ENCODE results near the gene BET1L.

BET1L gene

DNA sequence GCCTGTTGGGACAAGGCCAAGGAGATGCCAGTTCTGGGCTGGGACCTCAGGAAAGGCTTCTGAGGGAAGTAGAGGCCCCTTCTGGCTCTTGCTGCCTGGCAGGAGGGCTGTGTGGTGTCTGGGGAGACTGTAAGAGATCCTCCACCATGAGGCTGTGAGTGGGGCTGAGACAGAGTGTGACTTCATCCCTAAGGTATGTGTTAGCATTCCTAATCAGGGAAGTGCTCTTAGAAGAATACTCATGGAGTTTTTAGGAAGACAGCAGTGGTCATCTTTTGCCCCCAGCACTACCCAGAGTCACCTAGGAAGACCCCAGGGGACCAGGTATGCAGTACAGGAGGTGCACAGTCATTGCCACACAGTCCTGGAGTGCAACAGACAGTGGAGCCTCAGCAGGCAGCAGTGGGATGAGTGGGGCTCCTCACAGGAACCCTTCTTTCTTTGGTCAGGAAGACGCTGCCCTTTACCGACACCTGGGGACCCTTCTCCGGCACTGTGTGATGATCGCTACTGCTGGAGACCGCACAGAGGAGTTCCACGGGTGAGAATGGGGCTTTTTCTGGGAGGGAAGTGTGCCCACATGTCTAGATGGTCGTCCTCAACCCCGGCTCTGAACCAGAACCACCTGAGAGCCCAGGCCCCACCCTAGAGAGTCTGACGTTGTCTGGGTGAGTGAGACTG, 3.1 kb upstream of the BET1L start:
- DNase-seq (ENCODE audit: low spot score): no peak

DNA sequence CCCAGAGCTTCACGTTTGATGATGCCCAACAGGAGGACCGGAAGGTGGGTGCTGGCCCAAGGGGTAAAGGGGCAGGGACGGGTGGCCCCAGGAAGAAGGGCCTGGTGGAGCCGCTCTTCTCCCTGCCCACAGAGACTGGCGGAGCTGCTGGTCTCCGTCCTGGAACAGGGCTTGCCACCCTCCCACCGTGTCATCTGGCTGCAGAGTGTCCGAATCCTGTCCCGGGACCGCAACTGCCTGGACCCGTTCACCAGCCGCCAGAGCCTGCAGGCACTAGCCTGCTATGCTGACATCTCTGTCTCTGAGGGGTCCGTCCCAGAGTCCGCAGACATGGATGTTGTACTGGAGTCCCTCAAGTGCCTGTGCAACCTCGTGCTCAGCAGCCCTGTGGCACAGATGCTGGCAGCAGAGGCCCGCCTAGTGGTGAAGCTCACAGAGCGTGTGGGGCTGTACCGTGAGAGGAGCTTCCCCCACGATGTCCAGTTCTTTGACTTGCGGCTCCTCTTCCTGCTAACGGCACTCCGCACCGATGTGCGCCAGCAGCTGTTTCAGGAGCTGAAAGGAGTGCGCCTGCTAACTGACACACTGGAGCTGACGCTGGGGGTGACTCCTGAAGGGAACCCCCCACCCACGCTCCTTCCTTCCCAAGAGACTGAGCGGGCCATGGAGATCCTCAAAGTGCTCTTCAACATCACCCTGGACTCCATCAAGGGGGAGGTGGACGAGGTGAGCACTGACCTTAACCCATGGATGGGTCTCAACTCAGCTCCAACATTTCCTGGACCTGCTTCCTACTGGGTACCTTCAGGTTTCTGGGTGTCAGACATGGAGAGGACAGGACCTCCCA, 2.3 kb upstream of the BET1L start:
- no peak for DNase-seq (ENCODE audit: low spot score)

DNA sequence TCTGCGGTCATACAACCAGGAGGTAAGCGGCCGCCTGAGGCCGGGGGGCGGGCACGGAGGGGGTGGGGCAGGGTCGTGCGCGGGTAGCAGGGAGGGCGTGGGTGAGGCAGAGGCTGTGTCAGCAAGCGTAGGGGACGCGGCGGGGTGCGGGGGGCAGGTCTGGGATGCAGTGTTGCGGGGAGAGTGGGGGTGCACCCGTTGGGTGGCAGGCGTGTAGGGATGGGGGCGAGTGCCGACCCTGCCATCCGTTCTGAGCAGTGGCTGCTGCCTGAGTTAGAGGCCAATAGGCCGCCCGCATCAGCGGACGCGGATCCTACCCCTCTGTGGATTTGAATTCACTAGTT, 1.7 kb upstream of the BET1L start:
- DNase-seq (ENCODE audit: low spot score): no peak

DNA sequence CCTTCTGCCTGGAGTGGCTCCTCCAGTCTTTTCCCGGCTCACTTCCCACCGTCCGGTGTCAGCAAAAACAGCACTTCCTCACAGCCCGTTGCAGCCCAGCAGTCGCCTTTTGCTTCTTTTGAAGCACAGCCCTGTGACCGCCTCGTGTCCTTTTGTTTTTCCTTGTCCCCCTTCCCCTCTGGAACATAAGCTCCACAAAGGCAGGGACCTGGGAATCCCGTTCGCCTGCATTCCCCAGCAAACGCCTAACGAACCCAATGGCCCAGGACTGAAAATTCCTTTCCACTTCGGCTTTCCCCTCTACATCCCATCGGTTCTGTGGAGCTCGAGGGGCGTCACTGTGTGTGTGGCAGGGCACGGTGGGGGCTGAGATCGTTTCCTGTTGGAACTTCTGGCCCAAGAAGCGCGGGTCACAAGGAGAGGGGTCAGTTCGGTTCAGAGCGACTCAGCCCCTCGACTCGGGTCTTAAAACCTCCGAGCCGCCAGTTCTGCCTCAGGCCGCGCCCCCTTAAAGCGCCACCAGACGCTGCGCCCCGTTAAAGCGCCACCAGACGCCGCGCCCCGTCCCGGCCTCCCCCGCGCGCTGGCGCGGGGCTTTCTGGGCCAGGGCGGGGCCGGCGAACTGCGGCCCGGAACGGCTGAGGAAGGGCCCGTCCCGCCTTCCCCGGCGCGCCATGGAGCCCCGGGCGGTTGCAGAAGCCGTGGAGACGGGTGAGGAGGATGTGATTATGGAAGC, 1.1 kb upstream of the BET1L start:
- DNase-seq (ENCODE audit: low spot score): peak; percentile 77

DNA sequence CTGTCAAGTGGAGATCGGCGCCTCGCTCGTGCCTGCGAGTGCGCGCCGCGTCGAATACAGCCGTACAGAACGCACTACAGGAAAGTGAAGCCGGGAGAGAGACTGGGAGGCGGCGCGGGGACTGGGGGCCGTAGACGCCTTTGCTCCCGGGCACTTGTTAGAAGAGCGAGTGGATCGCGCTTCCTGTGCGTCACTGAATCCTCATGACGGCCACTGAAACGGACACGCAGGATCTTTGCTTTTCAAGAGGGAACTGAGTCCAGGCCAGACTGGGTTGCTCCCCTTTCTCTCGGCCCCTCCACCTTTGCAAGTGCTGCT, 623 bp upstream of the BET1L start:
- no peak for DNase-seq (ENCODE audit: low spot score)

DNA sequence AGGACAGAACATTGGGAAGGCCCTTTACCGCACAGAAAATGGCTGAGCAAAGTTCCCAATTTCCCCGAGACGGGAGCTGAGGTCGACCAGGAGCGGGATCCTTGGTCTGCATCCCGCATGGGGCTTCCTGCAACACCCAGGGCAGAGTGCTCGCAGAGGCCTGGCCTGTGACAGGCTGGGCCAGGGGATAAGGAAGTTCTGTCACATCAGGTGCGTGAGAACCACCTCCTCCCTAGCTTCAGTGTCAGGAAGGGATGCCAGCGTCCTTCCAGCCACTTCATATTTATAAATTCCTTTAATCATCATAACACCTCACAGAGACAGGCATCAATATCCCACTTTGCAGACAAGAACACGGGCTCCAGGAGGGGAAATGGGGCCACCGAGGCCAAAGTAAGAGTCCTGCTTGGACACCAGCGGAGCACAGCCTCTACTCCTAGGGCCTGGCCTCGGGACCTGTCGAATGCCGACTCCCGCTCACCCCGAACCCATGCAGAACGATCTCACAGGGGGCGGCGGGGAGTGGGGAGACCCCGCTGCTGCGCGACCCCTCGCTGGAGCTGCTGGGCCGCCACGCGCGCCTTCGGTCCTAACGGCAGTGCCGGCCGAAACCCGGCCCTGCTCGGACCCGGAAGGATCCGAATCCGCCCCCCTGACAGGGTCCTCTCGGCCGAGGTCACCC, 532 bp downstream of the BET1L start:
- no peak for DNase-seq (ENCODE audit: low spot score)

DNA sequence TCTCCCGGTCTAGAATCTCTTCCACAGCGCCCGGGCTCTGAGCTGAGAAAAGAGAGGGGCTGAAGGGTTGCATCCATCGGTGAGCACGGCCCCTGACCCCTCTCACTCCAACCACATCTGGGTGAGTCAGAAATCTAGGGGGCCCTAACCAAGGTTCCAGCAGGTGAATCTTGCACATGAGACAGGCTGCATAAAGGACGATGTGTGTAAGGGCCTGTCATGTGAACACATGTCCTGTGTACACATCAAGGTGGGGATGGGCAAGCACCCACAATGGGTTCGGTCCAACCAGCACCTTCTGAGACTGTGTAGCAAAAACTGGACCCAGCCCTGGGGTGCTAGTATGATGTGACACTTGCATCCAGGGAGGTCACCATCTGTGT, 1.2 kb downstream of the BET1L start:
- DNase-seq (ENCODE audit: low spot score): no peak

DNA sequence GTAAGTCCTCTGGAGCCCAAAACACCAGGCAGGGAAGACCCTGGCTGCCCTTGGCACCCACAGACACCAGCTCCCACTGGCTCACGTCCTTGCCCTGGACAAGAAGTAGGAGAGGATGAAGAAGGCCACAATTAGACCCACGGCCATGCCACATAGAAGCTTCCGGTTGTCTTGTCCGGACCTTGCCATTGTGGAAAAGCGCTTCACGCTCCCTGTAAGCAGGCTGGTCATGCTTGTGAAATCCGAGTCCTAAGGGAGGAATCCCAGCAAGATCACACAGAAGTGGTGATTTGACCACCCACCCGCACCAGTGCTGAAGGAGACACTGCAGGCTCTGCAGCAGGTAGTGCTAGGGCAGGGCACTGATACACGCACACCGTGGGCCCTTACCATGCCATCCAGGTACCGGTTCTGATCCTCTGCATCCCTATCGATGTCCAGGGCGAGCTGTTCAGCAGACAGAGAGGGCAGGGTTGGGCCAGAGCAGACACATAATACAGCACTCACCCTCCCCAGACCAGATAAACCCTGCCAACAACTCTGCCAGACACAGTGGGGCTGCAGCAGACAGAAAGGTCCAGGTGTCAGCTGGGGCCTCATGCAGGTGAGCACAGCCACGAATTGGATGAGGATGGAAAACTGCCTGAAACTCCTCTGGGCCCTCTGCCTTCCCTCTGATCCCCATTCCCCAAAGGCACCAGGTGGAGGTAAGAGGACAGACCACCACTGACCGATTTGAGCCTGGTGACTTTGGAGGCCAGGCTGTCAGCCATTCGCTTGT, 1.8 kb downstream of the BET1L start:
- no peak for DNase-seq (ENCODE audit: low spot score)

DNA sequence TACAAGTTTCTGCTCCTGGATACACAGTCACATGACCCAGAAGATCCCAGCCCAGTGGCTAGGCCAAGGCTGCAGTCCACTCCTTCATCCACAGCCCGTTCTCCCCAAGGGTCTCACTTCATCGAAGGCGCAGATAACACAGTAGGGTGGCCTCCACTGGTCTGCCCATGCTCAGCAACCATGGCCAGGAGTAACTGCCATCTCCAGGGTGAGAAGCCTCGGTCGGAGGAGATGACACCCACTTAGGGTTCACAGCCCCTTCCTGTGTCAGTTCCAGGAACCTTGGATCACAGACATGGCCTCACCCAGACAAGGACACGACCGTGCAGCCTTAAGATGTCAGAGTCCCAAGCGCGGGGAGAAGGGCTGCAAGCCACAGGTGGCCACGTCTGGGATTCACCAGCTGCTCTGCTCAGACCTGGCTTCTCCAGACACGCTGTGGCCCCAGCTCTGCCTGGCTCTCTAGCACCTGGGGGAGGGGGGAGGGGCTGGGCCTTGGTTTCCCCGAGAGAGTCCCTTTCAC, 2.6 kb downstream of the BET1L start:
- DNase-seq (ENCODE audit: low spot score): no peak

DNA sequence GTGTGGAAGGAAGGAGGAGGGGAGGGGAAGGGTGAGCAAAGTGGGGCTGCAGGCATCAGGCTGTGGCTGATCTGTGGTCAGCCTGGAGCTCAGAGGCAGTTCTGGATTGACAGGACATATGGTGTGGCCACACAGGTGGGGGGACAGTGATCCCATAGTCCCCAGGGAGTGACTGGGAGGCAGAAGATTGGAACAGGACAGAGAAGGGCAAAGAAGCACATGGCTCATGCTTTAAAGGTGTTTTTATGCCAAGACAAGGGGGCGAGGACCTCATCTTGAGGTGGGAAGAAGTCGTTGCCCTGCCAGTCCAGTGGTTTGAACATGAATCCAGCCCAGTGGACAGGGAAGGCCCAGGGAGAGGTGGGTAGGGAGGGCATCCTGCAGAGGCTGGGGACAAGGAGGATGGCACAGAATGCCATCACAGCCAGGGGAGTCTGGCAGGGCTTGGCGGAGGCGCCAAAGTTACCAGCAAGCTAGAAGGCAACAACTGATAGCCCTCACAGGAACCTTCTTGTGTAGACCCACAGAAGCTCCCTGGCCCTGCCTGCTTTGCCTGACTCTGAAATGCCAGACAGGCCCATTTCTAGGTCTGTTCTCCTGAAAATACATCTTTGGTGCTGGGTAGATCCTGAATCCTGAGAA, 3.1 kb downstream of the BET1L start:
- DNase-seq (ENCODE audit: low spot score): no peak

DNA sequence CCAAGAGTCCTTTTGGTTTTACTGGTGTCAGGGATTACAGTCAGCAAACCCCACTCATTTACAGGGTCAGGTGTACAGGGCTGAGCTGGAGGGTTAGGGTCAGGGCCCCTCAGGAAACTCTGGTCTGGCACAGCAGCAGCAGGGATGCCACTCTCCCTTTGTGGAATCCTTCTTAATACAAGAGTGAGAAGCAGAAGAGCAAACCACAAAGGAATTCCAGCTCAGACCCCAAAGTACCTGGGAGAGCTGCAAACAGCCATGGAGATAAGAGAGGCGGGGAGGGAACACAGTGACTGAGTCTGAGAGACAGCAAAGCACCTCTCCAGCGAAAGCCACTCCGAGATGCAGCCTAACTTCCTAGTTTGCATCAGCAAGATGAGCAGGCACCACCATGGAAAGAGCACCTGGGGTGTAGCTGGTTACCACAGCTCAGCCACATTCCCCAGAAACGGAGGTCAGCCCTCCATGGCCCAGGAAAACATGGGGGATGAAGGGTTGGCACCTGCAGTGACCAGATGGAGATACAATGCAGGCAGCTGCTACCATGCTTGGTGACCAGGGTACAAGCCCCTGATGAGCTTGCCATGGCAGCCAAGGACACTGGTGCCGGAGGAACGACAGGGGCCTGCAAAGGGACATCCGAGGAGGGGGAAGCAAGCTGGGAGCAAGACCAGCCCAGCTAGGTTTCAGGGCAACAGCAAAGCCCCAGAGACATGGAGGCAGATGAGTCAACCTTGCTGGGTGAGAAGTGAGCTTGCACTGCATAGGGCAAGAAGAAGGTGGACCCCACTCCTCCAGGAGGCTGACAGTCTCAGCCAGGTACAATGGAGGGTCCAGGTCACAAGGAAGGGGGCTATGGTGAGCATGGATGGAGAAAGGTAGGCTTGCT, 3.9 kb downstream of the BET1L start:
- no peak for DNase-seq (ENCODE audit: low spot score)

DNA sequence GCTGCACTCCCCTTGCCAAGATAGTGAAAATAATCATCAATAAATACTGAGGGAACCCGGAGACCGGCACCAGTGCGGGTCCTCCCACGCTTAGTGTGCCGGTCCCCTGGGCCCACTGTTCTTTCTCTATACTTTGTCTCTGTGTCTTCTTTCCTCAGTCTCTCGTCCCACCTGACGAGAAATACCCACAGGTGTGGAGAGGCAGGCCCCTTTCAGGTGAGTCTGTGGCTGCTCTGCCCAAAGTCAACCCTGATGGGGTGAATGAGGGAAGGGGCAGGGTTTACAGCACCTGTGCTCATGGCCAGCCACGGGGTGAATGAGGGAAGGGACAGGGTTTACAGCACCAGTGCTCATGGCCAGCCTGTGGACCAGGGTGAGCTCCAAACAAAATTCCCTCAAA, 4.7 kb downstream of the BET1L start:
- DNase-seq (ENCODE audit: low spot score): no peak

DNA sequence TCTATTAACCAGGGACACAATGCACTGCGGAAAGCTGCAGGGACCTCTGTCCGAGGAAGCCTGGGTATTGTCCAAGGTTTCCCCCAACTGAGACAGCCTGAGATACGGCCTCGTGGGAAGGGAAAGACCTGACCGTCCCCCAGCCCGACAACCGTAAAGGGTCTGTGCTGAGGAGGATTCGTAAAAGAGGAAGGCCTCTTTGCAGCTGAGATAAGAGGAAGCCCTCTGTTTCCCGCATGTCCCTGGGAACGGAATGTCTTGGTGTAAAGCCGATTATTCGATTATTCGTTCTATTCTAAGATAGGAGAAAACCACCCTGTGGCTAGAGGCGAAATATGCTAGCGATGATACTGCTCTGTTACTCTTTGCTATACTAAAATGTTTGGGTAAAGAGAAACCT, 5.2 kb downstream of the BET1L start:
- no peak for DNase-seq (ENCODE audit: low spot score)

DNA sequence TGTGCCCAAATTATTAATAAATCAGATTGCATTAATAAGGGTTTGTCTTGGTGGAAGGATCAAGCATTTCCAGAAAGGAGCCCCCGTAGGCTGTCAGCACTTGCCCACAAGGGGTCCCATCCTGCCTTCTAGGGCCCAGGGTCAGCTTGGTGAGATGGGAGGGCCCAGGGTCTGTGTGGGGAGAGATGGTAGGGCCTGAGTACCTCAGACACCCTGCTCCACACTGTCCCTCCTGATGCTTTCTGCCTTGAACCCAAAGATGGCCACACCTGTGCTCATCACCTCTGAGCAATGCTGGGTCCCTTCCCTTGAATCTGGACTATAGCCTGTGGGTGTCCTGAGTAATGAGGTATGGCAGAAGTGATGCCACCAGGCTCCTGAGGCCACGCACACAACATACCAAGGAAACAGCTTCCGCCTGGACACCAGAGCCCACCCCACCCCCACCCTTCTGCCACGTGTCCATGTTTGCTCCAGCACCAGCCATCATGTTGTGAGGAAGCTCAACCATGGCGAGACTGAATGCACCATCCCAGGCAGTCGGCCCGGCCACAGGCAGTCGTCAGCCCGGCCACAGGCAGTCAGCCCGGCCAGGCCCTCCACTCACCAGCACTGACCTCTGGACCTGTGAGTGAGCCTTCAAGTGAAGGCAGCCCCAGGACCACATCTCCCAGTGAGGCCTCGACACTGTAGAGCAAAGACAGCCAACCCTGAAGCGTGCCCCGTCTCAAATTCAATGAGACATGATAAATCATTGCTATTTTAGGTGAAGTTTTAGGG, 6.8 kb downstream of the BET1L start:
- no peak for DNase-seq (ENCODE audit: low spot score)

DNA sequence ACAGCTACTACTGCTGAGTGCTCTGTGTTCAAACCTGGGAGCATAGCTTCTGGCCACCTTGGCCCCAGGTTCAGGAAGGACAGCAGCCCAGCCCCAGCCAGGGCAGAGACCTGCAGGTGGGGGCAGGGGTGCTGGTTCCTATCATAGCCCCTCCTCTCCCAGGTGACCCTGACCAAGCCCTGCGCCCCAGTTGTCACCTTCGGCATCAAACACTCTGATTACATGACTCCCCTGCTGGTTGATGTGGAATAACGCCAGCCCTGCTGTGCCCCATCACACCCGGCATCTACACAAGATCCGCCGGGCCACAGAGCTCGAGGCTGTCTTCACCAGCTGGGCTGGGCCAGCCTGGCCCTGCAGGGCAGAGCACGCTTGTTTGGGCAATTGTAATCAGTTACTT, 7.4 kb downstream of the BET1L start:
- DNase-seq (ENCODE audit: low spot score): no peak

DNA sequence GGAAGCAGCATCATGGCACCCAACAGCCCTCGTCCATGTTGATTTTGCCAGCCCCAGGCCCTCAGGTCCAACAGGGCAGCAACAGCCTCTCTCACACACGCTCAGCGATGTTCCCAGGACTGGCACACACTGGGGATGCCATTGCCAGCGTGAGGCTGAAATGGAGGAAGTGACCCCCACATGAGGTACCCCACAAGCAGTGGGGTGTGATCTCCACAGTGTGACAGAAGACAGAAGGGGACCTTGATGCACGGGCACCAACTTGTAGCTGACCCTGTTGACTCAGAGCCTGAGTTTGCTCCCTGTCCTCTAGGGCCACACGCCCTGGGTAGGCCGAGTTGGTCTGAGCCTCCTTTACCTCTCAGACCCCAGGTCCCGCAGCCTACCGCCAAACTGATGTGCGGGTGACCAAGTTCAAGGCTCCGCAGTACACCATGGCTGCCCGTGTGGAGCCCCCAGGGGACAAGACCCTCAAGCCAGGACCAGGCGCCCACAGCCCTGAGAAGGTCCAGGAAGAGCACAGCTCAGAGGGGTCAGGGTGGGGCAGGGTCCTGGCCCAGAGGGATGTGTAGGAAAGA, 8.1 kb downstream of the BET1L start:
- DNase-seq (ENCODE audit: low spot score): no peak

DNA sequence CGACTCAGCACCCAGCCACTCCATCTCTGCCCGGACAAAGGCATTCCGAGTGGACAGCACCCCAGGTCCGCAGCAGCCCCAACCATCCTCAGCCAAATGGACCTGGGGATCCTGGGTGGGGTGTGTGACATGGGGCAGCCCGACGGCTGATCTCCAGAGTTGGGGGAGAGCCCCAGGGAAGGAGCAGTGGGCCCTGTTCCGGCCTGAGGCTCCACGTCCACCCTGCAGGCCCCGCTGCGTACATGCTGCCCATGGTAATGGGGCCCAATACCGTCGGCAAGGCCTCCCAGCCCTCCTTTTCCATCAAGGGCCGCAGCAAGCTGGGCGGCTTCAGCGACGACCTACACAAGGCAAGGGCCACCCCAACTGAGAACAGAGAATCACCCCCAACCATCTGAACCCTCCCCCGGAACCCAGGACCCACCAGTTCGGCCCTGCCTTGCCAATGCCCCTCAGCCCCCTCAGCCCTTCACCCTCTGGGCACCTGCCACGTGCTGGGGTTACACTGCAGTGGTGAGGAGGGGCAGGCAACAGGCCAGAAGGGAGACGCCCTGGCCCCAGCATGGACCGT, 8.9 kb downstream of the BET1L start:
- DNase-seq (ENCODE audit: low spot score): no peak

DNA sequence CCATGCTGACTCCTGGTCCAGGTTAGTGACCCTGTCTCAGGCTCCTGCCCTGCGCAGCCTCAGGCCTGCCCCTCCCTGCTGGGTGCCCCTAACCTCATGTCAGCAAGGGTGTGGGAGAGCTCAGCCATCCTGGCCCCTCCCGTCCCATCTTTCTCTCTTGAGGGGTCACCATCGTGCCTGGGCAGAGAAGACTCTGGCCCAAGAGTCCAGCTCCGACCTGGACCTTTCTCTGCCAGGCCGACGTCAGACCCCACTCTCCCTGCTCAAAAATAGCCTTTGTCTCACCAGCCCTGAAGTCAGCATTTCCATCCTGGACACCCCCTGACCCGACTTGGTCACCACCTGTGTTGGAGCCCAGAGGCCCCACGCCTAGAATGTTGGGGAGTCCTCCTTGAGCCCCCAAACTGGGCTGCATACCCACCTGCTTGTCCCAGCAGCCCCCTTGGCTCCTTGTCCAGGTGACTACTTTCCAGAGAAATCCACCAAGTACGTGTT, 9.4 kb downstream of the BET1L start:
- DNase-seq (ENCODE audit: low spot score): no peak
